Measurements from ENCODE around the gene FRS2.

The FRS2 gene

GRCh38 chr12:69519871-69520270, 49.7 kb downstream of the FRS2 start:
- no peak for ATAC-seq
- no peak overlapping the region for H3K4me3 Mint-ChIP-seq
- H3K27me3 Mint-ChIP-seq, result no peaks in the 10 kb centered on the region
- no peak overlapping the region for H3K27ac Mint-ChIP-seq
- no peak for DNase-seq
- peaks cover 24% of the 10 kb centered on the region for H3K4me1 Mint-ChIP-seq
- H3K9me3 Mint-ChIP-seq, result peaks cover 23% of the 10 kb centered on the region
- peaks cover 15% of the 10 kb centered on the region for H3K36me3 Mint-ChIP-seq (ENCODE audit: low read depth)

- Mint-ChIP-seq H3K36me3 (ENCODE audit: low read depth) (peaks cover 12% of the 10 kb centered on the region), H3K9me3 (peaks cover 20% of the 10 kb centered on the region), H3K27ac (no peak overlapping the region), H3K27me3 (no peaks in the 10 kb centered on the region), H3K4me1 (peaks cover 35% of the 10 kb centered on the region), H3K4me3 (no peak overlapping the region)
- DNase-seq, result no peak
- no peak for ATAC-seq
Observed at GRCh38 chr12:69523433-69524330, 53.5 kb downstream of the FRS2 start.

GRCh38 chr12:69524331-69524630, 54.1 kb downstream of the FRS2 start:
- ATAC-seq (no peak), DNase-seq (no peak)
- Mint-ChIP-seq H3K27me3 (no peaks in the 10 kb centered on the region), H3K4me3 (no peak overlapping the region), H3K4me1 (peaks cover 39% of the 10 kb centered on the region), H3K27ac (no peak overlapping the region), H3K9me3 (peaks cover 20% of the 10 kb centered on the region), H3K36me3 (ENCODE audit: low read depth) (peaks cover 12% of the 10 kb centered on the region)

GRCh38 chr12:69524755-69525469, 54.7 kb downstream of the FRS2 start:
- H3K27me3 Mint-ChIP-seq, result no peaks in the 10 kb centered on the region
- DNase-seq, result no peak
- peaks cover 35% of the 10 kb centered on the region for H3K4me1 Mint-ChIP-seq
- no peak overlapping the region for H3K4me3 Mint-ChIP-seq
- H3K36me3 Mint-ChIP-seq (ENCODE audit: low read depth), result peaks cover 12% of the 10 kb centered on the region
- peaks cover 20% of the 10 kb centered on the region for H3K9me3 Mint-ChIP-seq
- H3K27ac Mint-ChIP-seq, result no peak overlapping the region
- no peak for ATAC-seq

GRCh38 chr12:69527506-69528272, 57.5 kb downstream of the FRS2 start:
- peaks cover 5% of the 10 kb centered on the region for H3K36me3 Mint-ChIP-seq (ENCODE audit: low read depth)
- ATAC-seq (no peak), DNase-seq (no peak)
- H3K4me1 Mint-ChIP-seq, result peaks cover 31% of the 10 kb centered on the region
- peak overlapping the region; percentile 13 for H3K27ac Mint-ChIP-seq
- H3K27me3 Mint-ChIP-seq, result no peaks in the 10 kb centered on the region
- no peak overlapping the region for H3K4me3 Mint-ChIP-seq
- peaks cover 1% of the 10 kb centered on the region for H3K9me3 Mint-ChIP-seq

- peaks cover 10% of the 10 kb centered on the region for H3K36me3 Mint-ChIP-seq (ENCODE audit: low read depth)
- no peak overlapping the region for H3K4me3 Mint-ChIP-seq
- DNase-seq, result no peak
- peaks cover 34% of the 10 kb centered on the region for H3K4me1 Mint-ChIP-seq
- no peak overlapping the region for H3K27ac Mint-ChIP-seq
- ATAC-seq, result peak; percentile 49
- no peaks in the 10 kb centered on the region for H3K27me3 Mint-ChIP-seq
- H3K9me3 Mint-ChIP-seq, result no peaks in the 10 kb centered on the region
Observed at GRCh38 chr12:69529021-69529420, 58.8 kb downstream of the FRS2 start.

- Mint-ChIP-seq H3K27me3 (no peaks in the 10 kb centered on the region), H3K4me3 (no peak overlapping the region), H3K4me1 (peaks cover 22% of the 10 kb centered on the region), H3K36me3 (ENCODE audit: low read depth) (peaks cover 17% of the 10 kb centered on the region), H3K9me3 (no peaks in the 10 kb centered on the region), H3K27ac (no peak overlapping the region)
- DNase-seq (no peak), ATAC-seq (no peak)
Observed at GRCh38 chr12:69533844-69534243, 63.7 kb downstream of the FRS2 start.

- Mint-ChIP-seq H3K27me3 (no peaks in the 10 kb centered on the region), H3K9me3 (no peaks in the 10 kb centered on the region), H3K4me1 (peaks cover 20% of the 10 kb centered on the region), H3K36me3 (ENCODE audit: low read depth) (peaks cover 18% of the 10 kb centered on the region), H3K4me3 (no peak overlapping the region), H3K27ac (peak overlapping the region; percentile 2)
- peak; percentile 99 for ATAC-seq
- peak; percentile 22 for DNase-seq
Observed at GRCh38 chr12:69534389-69534822, 64.2 kb downstream of the FRS2 start.

GRCh38 chr12:69540987-69541386, 70.8 kb downstream of the FRS2 start:
- Mint-ChIP-seq H3K27me3 (no peaks in the 10 kb centered on the region), H3K27ac (no peak overlapping the region), H3K9me3 (peaks cover 12% of the 10 kb centered on the region), H3K36me3 (ENCODE audit: low read depth) (peaks cover 27% of the 10 kb centered on the region), H3K4me3 (no peak overlapping the region), H3K4me1 (peaks cover 7% of the 10 kb centered on the region)
- ATAC-seq (no peak), DNase-seq (no peak)

GRCh38 chr12:69544087-69544486, 73.9 kb downstream of the FRS2 start:
- Mint-ChIP-seq H3K27ac (no peak overlapping the region), H3K36me3 (ENCODE audit: low read depth) (peaks cover 28% of the 10 kb centered on the region), H3K4me1 (peaks cover 7% of the 10 kb centered on the region), H3K9me3 (peaks cover 12% of the 10 kb centered on the region), H3K4me3 (no peak overlapping the region), H3K27me3 (no peaks in the 10 kb centered on the region)
- ATAC-seq (no peak), DNase-seq (no peak)

- DNase-seq (no peak), ATAC-seq (no peak)
- H3K4me3 Mint-ChIP-seq, result no peak overlapping the region
- H3K4me1 Mint-ChIP-seq, result peaks cover 7% of the 10 kb centered on the region
- no peak overlapping the region for H3K27ac Mint-ChIP-seq
- H3K9me3 Mint-ChIP-seq, result peaks cover 12% of the 10 kb centered on the region
- no peaks in the 10 kb centered on the region for H3K27me3 Mint-ChIP-seq
- peaks cover 32% of the 10 kb centered on the region for H3K36me3 Mint-ChIP-seq (ENCODE audit: low read depth)
Observed at GRCh38 chr12:69545081-69545480, 74.9 kb downstream of the FRS2 start.

- ATAC-seq, result no peak
- H3K27ac Mint-ChIP-seq, result no peak overlapping the region
- peaks cover 25% of the 10 kb centered on the region for H3K36me3 Mint-ChIP-seq (ENCODE audit: low read depth)
- peaks cover 12% of the 10 kb centered on the region for H3K9me3 Mint-ChIP-seq
- DNase-seq, result no peak
- H3K4me1 Mint-ChIP-seq, result peaks cover 7% of the 10 kb centered on the region
- H3K4me3 Mint-ChIP-seq, result no peak overlapping the region
- H3K27me3 Mint-ChIP-seq, result no peaks in the 10 kb centered on the region
Observed at GRCh38 chr12:69546693-69547438, 76.7 kb downstream of the FRS2 start.

GRCh38 chr12:69548687-69549086, 78.5 kb downstream of the FRS2 start:
- Mint-ChIP-seq H3K4me1 (peaks cover 4% of the 10 kb centered on the region), H3K9me3 (peaks cover 5% of the 10 kb centered on the region), H3K4me3 (no peak overlapping the region), H3K27me3 (no peaks in the 10 kb centered on the region), H3K36me3 (ENCODE audit: low read depth) (peaks cover 14% of the 10 kb centered on the region), H3K27ac (no peak overlapping the region)
- ATAC-seq, result no peak
- DNase-seq, result no peak

Measured in activated naive CD8-positive, alpha-beta T cell treated with anti-CD3 and anti-CD28 coated beads, Interleukin-2, amount 50 U/mL, for 24 hours (primary cell).